PC-3 (cell line): Measurements from ENCODE around the gene STXBP5.

Experiments used
- EZH2 ChIP-seq: fragments of 300-600 bp; sonication (generic); IDR thresholded peaks from one replicate; pipeline ENCODE4 v1.6.1; 2017; ENCODE audit warnings: antibody characterized with exemption, mild to moderate bottlenecking, low read length; ENCODE audit not compliant: unreplicated experiment
- EZH2phosphoT487 ChIP-seq: fragments of 300-600 bp; sonication (generic); IDR thresholded peaks from 2 replicates; pipeline ENCODE4 v1.6.1; 2018; ENCODE audit warnings: mild to moderate bottlenecking, antibody characterized with exemption, low read length, borderline replicate concordance
- TF ChIP-seq, protein P1 (sequence below): fragments of 300-600 bp; sonication (generic); conservative IDR thresholded peaks from 2 replicates; pipeline ENCODE4 v1.5.1; 2017; ENCODE audit warnings: antibody characterized with exemption, low read depth, mild to moderate bottlenecking, low read length

DNA sequence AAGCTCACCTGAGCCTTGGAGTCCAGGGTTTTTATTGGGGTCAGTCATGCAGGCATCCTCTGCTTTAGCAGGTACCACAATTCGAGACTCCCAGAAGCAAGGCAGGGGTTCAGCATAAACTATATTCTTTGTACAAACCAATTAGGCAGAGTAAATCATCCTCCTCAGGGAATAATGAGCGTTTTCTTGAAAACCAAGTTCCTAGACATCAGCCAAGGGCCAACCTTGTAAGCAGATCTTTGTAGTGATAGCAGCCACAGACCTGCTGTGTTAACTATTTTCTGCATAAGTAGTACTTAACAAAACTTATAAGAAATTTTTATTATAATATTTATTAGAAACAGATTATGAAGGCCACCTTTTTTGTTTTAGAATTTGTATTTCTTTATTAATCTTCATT lies 74.7 kb downstream of the STXBP5 start:
- TF ChIP-seq, protein P1, sequence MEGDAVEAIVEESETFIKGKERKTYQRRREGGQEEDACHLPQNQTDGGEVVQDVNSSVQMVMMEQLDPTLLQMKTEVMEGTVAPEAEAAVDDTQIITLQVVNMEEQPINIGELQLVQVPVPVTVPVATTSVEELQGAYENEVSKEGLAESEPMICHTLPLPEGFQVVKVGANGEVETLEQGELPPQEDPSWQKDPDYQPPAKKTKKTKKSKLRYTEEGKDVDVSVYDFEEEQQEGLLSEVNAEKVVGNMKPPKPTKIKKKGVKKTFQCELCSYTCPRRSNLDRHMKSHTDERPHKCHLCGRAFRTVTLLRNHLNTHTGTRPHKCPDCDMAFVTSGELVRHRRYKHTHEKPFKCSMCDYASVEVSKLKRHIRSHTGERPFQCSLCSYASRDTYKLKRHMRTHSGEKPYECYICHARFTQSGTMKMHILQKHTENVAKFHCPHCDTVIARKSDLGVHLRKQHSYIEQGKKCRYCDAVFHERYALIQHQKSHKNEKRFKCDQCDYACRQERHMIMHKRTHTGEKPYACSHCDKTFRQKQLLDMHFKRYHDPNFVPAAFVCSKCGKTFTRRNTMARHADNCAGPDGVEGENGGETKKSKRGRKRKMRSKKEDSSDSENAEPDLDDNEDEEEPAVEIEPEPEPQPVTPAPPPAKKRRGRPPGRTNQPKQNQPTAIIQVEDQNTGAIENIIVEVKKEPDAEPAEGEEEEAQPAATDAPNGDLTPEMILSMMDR, result no peak
- TF ChIP-seq EZH2 (no peak), EZH2phosphoT487 (no peak)
